ENCODE results near the gene EXO1. TPM values are rescaled to one million over a fixed set of nuclear protein-coding genes. Genes with fewer than 3 reads are reported as not detected.

The EXO1 gene
- total and polyA plus RNA-seq, 9 of the 15 experiments (the other 6 are each of a cell fraction or from before 2014, with no cell fraction given) = 36.0 to 125 (median 83.9) TPM

DNA sequence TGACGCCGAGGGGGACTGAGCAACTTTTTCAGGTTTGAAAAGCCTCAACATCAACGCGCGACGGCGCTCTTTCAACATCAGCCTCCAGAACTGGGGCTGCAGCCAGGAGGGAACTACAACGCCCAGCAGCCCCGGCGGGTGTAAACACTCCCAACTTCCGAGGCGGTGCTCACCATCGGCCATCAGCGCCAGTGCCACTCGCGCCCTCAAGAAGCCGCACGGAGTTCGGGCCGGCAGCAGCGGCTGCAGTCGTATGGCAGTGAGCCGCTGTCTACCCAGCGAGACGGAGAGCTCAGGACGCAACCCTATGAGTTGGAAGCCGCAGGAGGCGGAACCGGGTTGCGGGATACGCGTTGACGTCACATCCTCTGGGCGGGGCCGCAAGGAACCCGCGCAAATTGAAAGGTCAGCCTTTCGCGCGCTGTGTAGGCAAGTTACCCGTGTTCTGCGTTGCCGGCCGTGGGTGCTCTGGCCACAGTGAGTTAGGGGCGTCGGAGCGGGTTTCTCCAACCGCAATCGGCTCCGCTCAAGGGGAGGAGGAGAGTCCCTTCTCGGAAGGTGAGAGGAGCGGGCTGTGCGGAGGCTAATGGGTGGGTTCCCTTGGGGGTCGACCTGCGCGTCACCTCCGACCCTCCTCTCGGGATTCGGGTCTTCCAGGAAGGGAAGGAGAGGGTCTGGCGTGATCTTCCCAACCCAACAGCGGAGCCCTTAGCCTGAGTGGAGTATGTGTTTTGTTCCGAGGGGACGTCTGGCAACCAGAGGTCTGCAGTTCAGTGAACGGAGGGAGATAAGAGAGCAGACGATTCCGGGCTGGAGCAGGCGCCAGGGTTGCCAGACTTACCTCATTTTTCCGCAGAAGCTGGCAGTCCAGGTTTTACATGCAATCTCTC lies at the start of gene EXO1 (continued):
- peak; percentile 87; the same call in 1 of the 2 replicates for TF ChIP-seq AFF4 (CRISPR knock-in tag; IDR thresholded peaks at IDR 0.05)
- TF ChIP-seq, protein P1, sequence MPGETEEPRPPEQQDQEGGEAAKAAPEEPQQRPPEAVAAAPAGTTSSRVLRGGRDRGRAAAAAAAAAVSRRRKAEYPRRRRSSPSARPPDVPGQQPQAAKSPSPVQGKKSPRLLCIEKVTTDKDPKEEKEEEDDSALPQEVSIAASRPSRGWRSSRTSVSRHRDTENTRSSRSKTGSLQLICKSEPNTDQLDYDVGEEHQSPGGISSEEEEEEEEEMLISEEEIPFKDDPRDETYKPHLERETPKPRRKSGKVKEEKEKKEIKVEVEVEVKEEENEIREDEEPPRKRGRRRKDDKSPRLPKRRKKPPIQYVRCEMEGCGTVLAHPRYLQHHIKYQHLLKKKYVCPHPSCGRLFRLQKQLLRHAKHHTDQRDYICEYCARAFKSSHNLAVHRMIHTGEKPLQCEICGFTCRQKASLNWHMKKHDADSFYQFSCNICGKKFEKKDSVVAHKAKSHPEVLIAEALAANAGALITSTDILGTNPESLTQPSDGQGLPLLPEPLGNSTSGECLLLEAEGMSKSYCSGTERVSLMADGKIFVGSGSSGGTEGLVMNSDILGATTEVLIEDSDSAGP (CRISPR knock-in tag; IDR thresholded peaks at IDR 0.05) = 0 out of 2 replicates have a peak, but pooled peaks have one; percentile 20
- TF ChIP-seq FOXK1 (CRISPR knock-in tag; IDR thresholded peaks at IDR 0.05; ENCODE audit: borderline replicate concordance) = peak; percentile 87; the same call in 1 of the 2 replicates
- TF ChIP-seq PTRF (tag; IDR thresholded peaks at IDR 0.05) = no peak
- TF ChIP-seq, protein P2, sequence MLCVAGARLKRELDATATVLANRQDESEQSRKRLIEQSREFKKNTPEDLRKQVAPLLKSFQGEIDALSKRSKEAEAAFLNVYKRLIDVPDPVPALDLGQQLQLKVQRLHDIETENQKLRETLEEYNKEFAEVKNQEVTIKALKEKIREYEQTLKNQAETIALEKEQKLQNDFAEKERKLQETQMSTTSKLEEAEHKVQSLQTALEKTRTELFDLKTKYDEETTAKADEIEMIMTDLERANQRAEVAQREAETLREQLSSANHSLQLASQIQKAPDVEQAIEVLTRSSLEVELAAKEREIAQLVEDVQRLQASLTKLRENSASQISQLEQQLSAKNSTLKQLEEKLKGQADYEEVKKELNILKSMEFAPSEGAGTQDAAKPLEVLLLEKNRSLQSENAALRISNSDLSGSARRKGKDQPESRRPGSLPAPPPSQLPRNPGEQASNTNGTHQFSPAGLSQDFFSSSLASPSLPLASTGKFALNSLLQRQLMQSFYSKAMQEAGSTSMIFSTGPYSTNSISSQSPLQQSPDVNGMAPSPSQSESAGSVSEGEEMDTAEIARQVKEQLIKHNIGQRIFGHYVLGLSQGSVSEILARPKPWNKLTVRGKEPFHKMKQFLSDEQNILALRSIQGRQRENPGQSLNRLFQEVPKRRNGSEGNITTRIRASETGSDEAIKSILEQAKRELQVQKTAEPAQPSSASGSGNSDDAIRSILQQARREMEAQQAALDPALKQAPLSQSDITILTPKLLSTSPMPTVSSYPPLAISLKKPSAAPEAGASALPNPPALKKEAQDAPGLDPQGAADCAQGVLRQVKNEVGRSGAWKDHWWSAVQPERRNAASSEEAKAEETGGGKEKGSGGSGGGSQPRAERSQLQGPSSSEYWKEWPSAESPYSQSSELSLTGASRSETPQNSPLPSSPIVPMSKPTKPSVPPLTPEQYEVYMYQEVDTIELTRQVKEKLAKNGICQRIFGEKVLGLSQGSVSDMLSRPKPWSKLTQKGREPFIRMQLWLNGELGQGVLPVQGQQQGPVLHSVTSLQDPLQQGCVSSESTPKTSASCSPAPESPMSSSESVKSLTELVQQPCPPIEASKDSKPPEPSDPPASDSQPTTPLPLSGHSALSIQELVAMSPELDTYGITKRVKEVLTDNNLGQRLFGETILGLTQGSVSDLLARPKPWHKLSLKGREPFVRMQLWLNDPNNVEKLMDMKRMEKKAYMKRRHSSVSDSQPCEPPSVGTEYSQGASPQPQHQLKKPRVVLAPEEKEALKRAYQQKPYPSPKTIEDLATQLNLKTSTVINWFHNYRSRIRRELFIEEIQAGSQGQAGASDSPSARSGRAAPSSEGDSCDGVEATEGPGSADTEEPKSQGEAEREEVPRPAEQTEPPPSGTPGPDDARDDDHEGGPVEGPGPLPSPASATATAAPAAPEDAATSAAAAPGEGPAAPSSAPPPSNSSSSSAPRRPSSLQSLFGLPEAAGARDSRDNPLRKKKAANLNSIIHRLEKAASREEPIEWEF (CRISPR knock-in tag; IDR thresholded peaks at IDR 0.05) = no peak
- TF ChIP-seq SRF (CRISPR knock-in tag; IDR thresholded peaks at IDR 0.05) = no peak
- TF ChIP-seq ZFP36 (IDR thresholded peaks at IDR 0.05; ENCODE audit: low read depth, low read length, partially characterized antibody) = no peak
- TF ChIP-seq RBM22 (IDR thresholded peaks at IDR 0.05; ENCODE audit: low read depth, low read length, poor library complexity, severe bottlenecking) = peak; percentile 76
- peak; percentile 94 for TF ChIP-seq POLR2B (IDR thresholded peaks at IDR 0.05; ENCODE audit: low read depth, partially characterized antibody)
- 0 out of 2 replicates have a peak, but pooled peaks have one; percentile 1 for TF ChIP-seq ZNF41 (CRISPR knock-in tag; conservative IDR thresholded peaks at IDR 0.05)
- TF ChIP-seq JUND (IDR thresholded peaks at IDR 0.05; ENCODE audit: borderline replicate concordance, low read depth, low read length) = peak; percentile 77
- TF ChIP-seq JUND (tag; IDR thresholded peaks at IDR 0.05; ENCODE audit: borderline replicate concordance, low read depth, low read length) = peak; percentile 6; the same call in 1 of the 3 replicates
- peak; percentile 73; the same call in 1 of the 2 replicates for TF ChIP-seq CTBP1 (IDR thresholded peaks at IDR 0.05; ENCODE audit: borderline replicate concordance)
- TF ChIP-seq ZNF77 (CRISPR knock-in tag; IDR thresholded peaks at IDR 0.05) = no peak
- no peak for TF ChIP-seq ZNF197 (CRISPR knock-in tag; IDR thresholded peaks at IDR 0.05; ENCODE audit: low read depth)
- no peak for TF ChIP-seq DACH1 (IDR thresholded peaks at IDR 0.05; ENCODE audit: partially characterized antibody)
